Adipocyte (in vitro differentiated cells): ENCODE results near the gene SYNGR3.
A peak's percentile ranks its signal among the peaks of the same experiment; 100 is the strongest.

Experiments used
- DNase-seq: peaks from one replicate; pipeline ENCODE4 v3.0.0-alpha.2; 2015; ENCODE audit warnings: low read depth
- H3K27me3 ChIP-seq: replicated peaks from 2 replicates; pipeline ENCODE4 v1.7.0; 2013; ENCODE audit warnings: mild to moderate bottlenecking, low read length, moderate library complexity; ENCODE audit not compliant: control insufficient read depth, insufficient read depth
- H3K36me3 ChIP-seq: 2 replicates; pipeline ENCODE4 v1.7.0; 2013; ENCODE audit warnings: low read length, mild to moderate bottlenecking, moderate library complexity; ENCODE audit not compliant: control insufficient read depth, insufficient read depth, severe bottlenecking
- H3K4me1 ChIP-seq: 2 replicates; pipeline ENCODE4 v1.7.0; 2013; ENCODE audit warnings: mild to moderate bottlenecking, low read length, moderate library complexity; ENCODE audit not compliant: control insufficient read depth, insufficient read depth
- H3K4me3 ChIP-seq: 2 replicates; pipeline ENCODE4 v1.7.0; 2013; ENCODE audit warnings: mild to moderate bottlenecking, low read length, moderate library complexity
- H3K9ac ChIP-seq: 2 replicates; pipeline ENCODE4 v1.7.0; 2013; ENCODE audit warnings: mild to moderate bottlenecking, low read length, moderate library complexity
- H3K9me3 ChIP-seq: 2 replicates; pipeline ENCODE4 v1.7.0; 2013; ENCODE audit warnings: mild to moderate bottlenecking, low read length, moderate library complexity; ENCODE audit not compliant: control insufficient read depth

The SYNGR3 gene

DNA sequence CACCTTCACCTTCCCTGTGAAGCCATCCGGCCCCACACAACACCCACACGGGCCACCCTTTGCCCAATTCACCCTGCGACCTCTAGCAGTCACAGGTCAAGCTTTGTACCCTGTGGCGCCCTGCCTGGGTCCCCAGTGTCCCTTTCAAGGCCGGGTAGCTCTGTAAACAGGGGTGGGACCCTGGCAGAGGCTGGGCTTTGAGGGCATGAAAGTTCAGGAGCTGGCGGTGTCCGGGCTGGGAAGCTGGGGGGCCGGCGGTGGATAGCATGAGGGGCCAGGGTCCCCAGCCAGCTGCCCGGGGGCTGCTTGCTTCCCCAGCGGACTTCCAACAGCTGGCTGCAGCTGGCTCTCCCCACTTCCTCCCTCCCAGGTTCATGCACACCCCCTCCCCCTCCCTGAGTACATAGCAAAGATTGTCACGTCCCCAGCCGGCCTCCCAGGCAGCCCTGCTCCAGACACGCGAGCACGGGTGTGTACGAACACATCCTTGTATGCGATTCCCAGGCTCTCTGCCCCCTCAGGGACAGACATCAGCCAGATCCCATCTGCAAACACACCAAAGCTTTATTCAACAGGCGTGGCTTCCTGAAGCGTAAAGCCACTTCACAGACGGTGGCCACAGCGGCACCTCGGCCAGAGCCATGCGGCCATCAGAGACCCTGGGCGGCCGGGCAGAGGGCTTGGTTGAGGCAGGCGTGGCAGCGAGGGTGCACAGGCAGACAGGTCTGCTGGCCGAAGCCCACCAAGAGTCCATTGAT is 49.7 kb downstream of the SYNGR3 start:
- Histone ChIP-seq H3K4me1 (peaks cover 34% of the 10 kb centered on the region), H3K27me3 (no peaks in the 10 kb centered on the region), H3K9me3 (no peaks in the 10 kb centered on the region), H3K4me3 (no peak overlapping the region), H3K36me3 (no peaks in the 10 kb centered on the region), H3K9ac (peak overlapping the region; percentile 68)
- DNase-seq, result peak; percentile 96

GRCh38 chr16:2040041-2040786 is 50.4 kb downstream of the SYNGR3 start:
- no peak overlapping the region for H3K4me3 ChIP-seq
- H3K4me1 ChIP-seq, result peaks cover 27% of the 10 kb centered on the region
- H3K36me3 ChIP-seq, result no peaks in the 10 kb centered on the region
- DNase-seq, result peak; percentile 26
- no peaks in the 10 kb centered on the region for H3K9me3 ChIP-seq
- no peaks in the 10 kb centered on the region for H3K27me3 ChIP-seq
- peak overlapping the region; percentile 60 for H3K9ac ChIP-seq

DNA sequence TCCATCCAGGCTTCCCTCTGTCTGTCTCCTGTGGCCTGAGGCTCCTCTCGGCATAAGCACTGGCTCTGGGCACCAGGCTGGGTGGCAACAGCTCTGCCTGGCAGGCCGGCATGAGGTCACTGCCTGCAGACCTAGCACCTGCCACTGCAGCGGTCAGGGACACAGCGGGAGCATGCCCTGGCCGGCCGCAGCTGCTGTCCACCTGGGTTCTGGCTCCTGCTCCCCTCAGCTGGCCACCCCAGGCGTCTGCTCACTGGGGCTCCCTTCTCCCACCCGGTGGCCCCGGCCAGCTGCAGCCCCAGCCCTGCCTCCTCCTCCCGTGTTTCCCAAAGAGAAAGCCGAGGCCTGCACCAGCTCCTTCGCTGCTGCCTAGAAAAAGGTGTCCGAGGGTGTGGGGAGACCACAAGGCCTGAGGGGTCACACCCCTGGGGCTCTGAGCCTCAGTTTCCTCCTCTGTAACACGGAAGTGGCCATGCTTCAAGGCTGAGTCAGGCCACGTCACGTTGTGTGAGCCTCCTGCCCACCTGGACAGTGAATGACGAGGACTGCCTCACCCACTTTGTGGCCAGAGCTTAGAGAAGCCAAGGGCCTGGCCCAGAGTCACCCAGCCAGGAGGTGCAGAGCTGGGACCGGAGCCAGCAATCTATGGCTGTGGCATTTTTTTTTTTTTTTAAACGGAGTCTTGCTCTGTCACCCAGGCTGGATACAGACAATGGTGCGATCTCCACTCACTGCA is 51.2 kb downstream of the SYNGR3 start:
- H3K4me3 ChIP-seq, result no peak overlapping the region
- H3K36me3 ChIP-seq, result no peaks in the 10 kb centered on the region
- no peak overlapping the region for H3K9ac ChIP-seq
- DNase-seq, result no peak
- no peaks in the 10 kb centered on the region for H3K27me3 ChIP-seq
- peaks cover 20% of the 10 kb centered on the region for H3K4me1 ChIP-seq
- H3K9me3 ChIP-seq, result no peaks in the 10 kb centered on the region

- no peak overlapping the region for H3K9ac ChIP-seq
- DNase-seq, result no peak
These were observed 52.6 kb downstream of the SYNGR3 start for GRCh38 chr16:2042171-2042985.

GRCh38 chr16:2042986-2043666 is 53.4 kb downstream of the SYNGR3 start:
- Histone ChIP-seq H3K36me3 (no peaks in the 10 kb centered on the region), H3K4me3 (no peak overlapping the region)
- DNase-seq, result no peak

More at GRCh38 chr16:2042171-2042985, 52.6 kb downstream of the SYNGR3 start:
- H3K4me1 ChIP-seq, result peaks cover 18% of the 10 kb centered on the region
- H3K36me3 ChIP-seq, result no peaks in the 10 kb centered on the region
- no peak overlapping the region for H3K4me3 ChIP-seq
- no peaks in the 10 kb centered on the region for H3K9me3 ChIP-seq
- no peaks in the 10 kb centered on the region for H3K27me3 ChIP-seq

More at GRCh38 chr16:2042986-2043666, 53.4 kb downstream of the SYNGR3 start:
- no peaks in the 10 kb centered on the region for H3K27me3 ChIP-seq
- no peaks in the 10 kb centered on the region for H3K9me3 ChIP-seq
- no peak overlapping the region for H3K9ac ChIP-seq
- peaks cover 18% of the 10 kb centered on the region for H3K4me1 ChIP-seq
